Uterus (tissue), 4 donors: ENCODE results near the gene NDC1. TPM values are rescaled to one million over a fixed set of nuclear protein-coding genes. Genes with fewer than 3 reads are reported as not detected.
"Not testable (repeated sequence)": the region's sequence is repeated elsewhere in the genome, so short reads cannot be mapped to it uniquely, and the experiment has no call there.

ENCODE experiments used
- DNase-seq, 2 donors: peaks; one replicate each; pipeline ENCODE4 v3.0.0-alpha.2; 2019 to 2020
- H3K27ac ChIP-seq, 2 donors: fragments of 200-600 bp; sonication (generic); 1 replicate in 1 of 2; 2 replicates in 1 of 2; pipeline ENCODE4 v1.5.1; 2016 to 2018
- H3K27me3 ChIP-seq, 2 donors: fragments of 200-600 bp; sonication (generic); one replicate each; pipeline ENCODE4 v1.5.1; 2018 to 2019; ENCODE audit warnings: control low read depth in 1 of 2
- H3K36me3 ChIP-seq, 2 donors: fragments of 200-600 bp; sonication (generic); one replicate each; pipeline ENCODE4 v1.5.1; 2019; ENCODE audit warnings: control low read depth in 1 of 2
- H3K4me1 ChIP-seq, 2 donors: fragments of 200-600 bp; sonication (generic); one replicate each; pipeline ENCODE4 v1.5.1; 2018 to 2019; ENCODE audit warnings: control low read depth in 1 of 2
- H3K4me3 ChIP-seq, 2 donors: fragments of 200-600 bp; sonication (generic); 1 replicate in 1 of 2; 2 replicates in 1 of 2; pipeline ENCODE4 v1.5.1; 2018 to 2019; ENCODE audit warnings: mild to moderate bottlenecking in 1 of 2
- H3K9me3 ChIP-seq, 2 donors: fragments of 200-600 bp; sonication (generic); one replicate each; pipeline ENCODE4 v1.5.1; 2019; ENCODE audit warnings: control low read depth in 1 of 2
- POLR2A ChIP-seq, 2 donors: fragments of 450-650 bp; IDR thresholded peaks; one replicate each; pipeline ENCODE4 v1.6.1; 2016; ENCODE audit warnings: antibody characterized with exemption in 2 of 2, mild to moderate bottlenecking in 1 of 2, moderate library complexity in 1 of 2
- intact Hi-C: fragments of 100-400 bp; cut with DNase I; formaldehyde crosslinking; loops from one replicate; pipeline ENCODE4 v1.15.1; 2023; ENCODE audit warnings: low total_unique reads
- total RNA-seq, 4 donors: library from RNA; depleted of rRNA in 3 of 4; stranded (reverse); fragments of >200 nt in 3 of 4; gene quantifications; one replicate each; pipeline versions ENCODE4 v1.1.0 to v1.2.4, GENCODE V29; 2014 to 2023
- TF ChIP-seq, protein P1 (sequence below), 4 experiments: fragments of 200-600 bp in 2 of 4; fragments of 450-650 bp in 2 of 4; sonication (generic) in 2 of 4; IDR thresholded peaks; one replicate each; pipeline ENCODE4 v1.5.1; 2016 to 2019; ENCODE audit warnings: antibody characterized with exemption in 4 of 4, mild to moderate bottlenecking in 2 of 4, moderate library complexity in 1 of 4
- donor health status: DM: yes; HTN: yes; CAD: no.

The NDC1 gene
- total RNA-seq, 4 donors from 2014 or later = 6.1 to 41.8 (median 16.8) TPM

DNA sequence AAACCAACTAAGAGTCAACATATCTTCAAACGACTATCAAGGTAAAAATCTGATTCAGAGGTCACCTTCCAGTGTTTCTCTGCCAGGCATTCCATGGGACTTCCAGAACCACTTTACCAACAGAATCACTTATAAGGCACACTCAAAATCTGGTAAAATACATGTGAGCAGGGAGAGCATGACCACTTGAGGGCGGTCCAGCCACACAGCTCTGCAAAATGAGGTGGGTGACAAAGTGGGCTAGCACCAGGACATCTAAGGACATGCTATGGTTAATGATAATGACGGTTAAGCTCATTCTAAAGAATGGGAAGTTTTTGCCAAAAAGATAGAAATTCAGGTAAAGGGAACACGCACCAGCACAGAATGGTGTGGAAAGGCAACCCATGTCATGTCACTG lies 74.6 kb downstream of the NDC1 start:
- no peak for TF ChIP-seq POLR2A (IDR thresholded peaks at IDR 0.05)
- TF ChIP-seq, protein P1, sequence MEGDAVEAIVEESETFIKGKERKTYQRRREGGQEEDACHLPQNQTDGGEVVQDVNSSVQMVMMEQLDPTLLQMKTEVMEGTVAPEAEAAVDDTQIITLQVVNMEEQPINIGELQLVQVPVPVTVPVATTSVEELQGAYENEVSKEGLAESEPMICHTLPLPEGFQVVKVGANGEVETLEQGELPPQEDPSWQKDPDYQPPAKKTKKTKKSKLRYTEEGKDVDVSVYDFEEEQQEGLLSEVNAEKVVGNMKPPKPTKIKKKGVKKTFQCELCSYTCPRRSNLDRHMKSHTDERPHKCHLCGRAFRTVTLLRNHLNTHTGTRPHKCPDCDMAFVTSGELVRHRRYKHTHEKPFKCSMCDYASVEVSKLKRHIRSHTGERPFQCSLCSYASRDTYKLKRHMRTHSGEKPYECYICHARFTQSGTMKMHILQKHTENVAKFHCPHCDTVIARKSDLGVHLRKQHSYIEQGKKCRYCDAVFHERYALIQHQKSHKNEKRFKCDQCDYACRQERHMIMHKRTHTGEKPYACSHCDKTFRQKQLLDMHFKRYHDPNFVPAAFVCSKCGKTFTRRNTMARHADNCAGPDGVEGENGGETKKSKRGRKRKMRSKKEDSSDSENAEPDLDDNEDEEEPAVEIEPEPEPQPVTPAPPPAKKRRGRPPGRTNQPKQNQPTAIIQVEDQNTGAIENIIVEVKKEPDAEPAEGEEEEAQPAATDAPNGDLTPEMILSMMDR (IDR thresholded peaks at IDR 0.05) = no peak
- H3K36me3 ChIP-seq = no peaks in the 10 kb centered on the region
- H3K27me3 ChIP-seq = no peaks in the 10 kb centered on the region
- no peaks in the 10 kb centered on the region for H3K4me1 ChIP-seq
- DNase-seq = no peak
- no peaks in the 10 kb centered on the region for H3K9me3 ChIP-seq
- H3K27ac ChIP-seq = no peak overlapping the region
- intact Hi-C loops = no loop called here
- H3K4me3 ChIP-seq = no peak overlapping the region

DNA sequence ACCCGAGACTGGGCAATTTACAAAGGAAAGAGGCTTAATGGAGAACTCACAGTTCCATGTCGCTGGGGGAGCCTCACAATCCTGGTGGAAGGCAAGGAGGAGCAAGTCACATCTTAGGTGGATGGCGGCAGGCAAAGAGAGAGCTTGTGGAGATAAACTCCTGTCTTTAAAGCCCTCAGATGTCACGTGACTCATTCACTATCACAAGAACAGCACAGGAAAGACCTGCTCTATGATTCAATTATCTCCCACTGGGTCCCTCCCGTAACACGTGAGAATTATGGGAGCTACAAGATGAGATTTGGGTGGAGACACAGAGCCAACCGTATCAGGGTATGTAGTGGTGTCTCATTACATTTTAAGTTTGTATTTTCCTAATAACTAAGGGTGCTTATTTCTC lies 77.6 kb downstream of the NDC1 start:
- DNase-seq, intact Hi-C loops, H3K27me3 ChIP-seq, H3K36me3 ChIP-seq, H3K27ac ChIP-seq, H3K4me3 ChIP-seq, H3K9me3 ChIP-seq, H3K4me1 ChIP-seq: not testable (repeated sequence)

DNA sequence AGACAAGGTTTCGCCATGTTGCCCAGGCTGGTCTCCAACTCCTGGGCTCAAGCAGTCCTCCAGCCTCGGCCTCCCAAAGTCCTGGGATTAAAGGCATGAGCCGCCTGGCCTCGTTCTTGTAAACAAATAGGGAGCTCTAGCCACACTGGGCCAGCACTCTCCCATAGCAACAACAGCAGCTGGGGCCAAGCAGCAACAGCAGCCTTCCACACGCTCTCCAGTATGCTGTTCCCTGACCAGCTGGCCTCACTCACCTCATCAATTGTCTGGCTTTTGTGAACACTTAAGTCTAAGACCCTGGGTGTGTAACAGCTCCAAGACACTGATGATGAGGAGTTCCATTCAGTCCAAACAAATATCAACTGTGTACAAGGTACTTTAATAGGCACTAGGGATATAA lies 82.2 kb downstream of the NDC1 start:
- Histone ChIP-seq H3K4me3 (no peak overlapping the region), H3K36me3 (no peaks in the 10 kb centered on the region), H3K27ac (no peak overlapping the region), H3K27me3 (no peaks in the 10 kb centered on the region), H3K4me1 (no peaks in the 10 kb centered on the region), H3K9me3 (no peaks in the 10 kb centered on the region)
- no peak for DNase-seq
- intact Hi-C loops = no loop called here
- TF ChIP-seq, protein P1 (IDR thresholded peaks at IDR 0.05) = no peak
- no peak for TF ChIP-seq POLR2A (IDR thresholded peaks at IDR 0.05)

DNA sequence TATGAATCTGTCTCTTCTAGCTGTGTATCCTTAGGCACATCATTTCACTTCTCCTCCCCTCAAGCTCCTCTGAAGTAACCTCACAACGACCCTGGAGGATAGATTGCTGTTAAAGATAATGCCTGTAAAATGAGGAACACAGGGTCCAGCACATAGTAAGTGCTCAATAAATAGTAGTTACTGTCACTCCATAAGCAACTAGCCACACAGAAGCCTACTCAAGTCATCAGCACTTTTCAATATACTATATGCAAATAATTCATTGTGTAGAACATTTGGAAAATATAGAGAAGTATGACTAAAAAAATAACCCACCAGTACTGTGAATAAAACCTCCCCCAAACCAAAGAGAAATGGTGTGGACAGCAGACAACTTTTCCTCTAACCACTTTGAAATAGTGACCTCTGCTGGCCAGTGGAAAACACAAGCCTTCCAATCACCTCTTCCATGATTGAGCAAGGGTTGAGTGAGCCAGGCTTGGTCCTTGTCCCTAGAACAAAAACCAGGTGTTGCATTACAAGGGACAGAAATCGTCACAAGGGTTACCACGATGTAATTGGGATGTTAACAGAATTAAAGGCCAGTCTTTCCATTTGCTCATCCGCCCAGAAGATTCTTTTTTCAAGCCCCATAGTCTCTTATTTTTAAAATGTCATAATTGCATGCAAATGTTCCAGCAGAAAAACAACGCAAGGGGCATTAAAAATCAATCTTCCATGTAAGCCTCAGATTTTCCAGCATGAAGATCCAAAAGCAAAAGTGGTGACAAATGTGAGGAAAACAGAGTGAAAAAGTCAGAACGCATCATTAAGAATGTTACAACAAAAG lies 83.4 kb downstream of the NDC1 start:
- peak in 1 of 2 donors; percentile 36 for DNase-seq
- Histone ChIP-seq H3K4me3 (no peak overlapping the region), H3K4me1 (no peaks in the 10 kb centered on the region), H3K36me3 (no peaks in the 10 kb centered on the region), H3K27me3 (no peaks in the 10 kb centered on the region), H3K9me3 (no peaks in the 10 kb centered on the region), H3K27ac (no peak overlapping the region)
- TF ChIP-seq, protein P1 (IDR thresholded peaks at IDR 0.05) = peak; percentile 42 to 66 (median 55)
- no peak for TF ChIP-seq POLR2A (IDR thresholded peaks at IDR 0.05)
- intact Hi-C loops = no loop called here

DNA sequence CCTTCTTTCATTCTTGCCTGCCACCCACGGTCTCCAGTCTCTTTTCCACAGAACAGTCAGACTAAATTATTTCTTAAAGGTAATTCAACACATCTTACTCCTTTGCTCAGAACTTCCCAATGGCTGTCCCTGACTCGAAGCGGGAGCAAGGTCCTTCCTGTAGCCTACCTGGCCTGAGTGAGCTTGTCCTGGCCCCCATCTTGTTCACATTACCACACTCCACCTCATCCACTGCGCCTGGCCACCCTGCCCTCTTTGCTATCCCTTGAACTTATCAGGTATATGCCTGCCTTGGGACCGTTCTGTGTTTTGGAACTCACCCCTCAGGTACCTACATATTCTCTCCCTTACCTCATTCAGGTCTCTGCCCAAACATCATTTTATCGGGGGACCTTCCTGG lies 85.8 kb downstream of the NDC1 start:
- intact Hi-C loops = no loop called here
- no peaks in the 10 kb centered on the region for H3K27me3 ChIP-seq
- H3K4me1 ChIP-seq = no peaks in the 10 kb centered on the region
- H3K27ac ChIP-seq = no peak overlapping the region
- H3K9me3 ChIP-seq = no peaks in the 10 kb centered on the region
- no peak overlapping the region for H3K4me3 ChIP-seq
- TF ChIP-seq, protein P1 (IDR thresholded peaks at IDR 0.05) = no peak
- TF ChIP-seq POLR2A (IDR thresholded peaks at IDR 0.05) = no peak
- DNase-seq = no peak
- H3K36me3 ChIP-seq = no peaks in the 10 kb centered on the region
